Suprapubic skin (tissue), 4 donors: Measurements from ENCODE around the gene SFRP5. TPM values are rescaled to one million over a fixed set of nuclear protein-coding genes. Genes with fewer than 3 reads are reported as not detected.

Experiments
- DNase-seq, 2 donors: peaks; one replicate each; pipeline ENCODE4 v3.0.0-alpha.2; 2019; ENCODE audit warnings: low spot score in 2 of 2
- H3K27ac ChIP-seq: fragments of 200-600 bp; sonication (generic); one replicate; pipeline ENCODE4 v1.5.1; 2019
- H3K27me3 ChIP-seq: fragments of 200-600 bp; sonication (generic); one replicate; pipeline ENCODE4 v1.5.1; 2019
- H3K36me3 ChIP-seq: fragments of 200-600 bp; sonication (generic); one replicate; pipeline ENCODE4 v1.5.1; 2019
- H3K4me1 ChIP-seq: fragments of 200-600 bp; sonication (generic); one replicate; pipeline ENCODE4 v1.5.1; 2019
- H3K4me3 ChIP-seq: fragments of 200-600 bp; sonication (generic); one replicate; pipeline ENCODE4 v1.5.1; 2019; ENCODE audit warnings: mild to moderate bottlenecking
- H3K9me3 ChIP-seq: fragments of 200-600 bp; sonication (generic); one replicate; pipeline ENCODE4 v1.5.1; 2019
- CTCF ChIP-seq, 2 donors: fragments of 200-600 bp in 1 of 2; fragments of 450-650 bp in 1 of 2; sonication (generic) in 1 of 2; IDR thresholded peaks; one replicate each; pipeline ENCODE4 v1.5.1; 2016 to 2019; ENCODE audit warnings: antibody characterized with exemption in 2 of 2, mild to moderate bottlenecking in 1 of 2, moderate library complexity in 1 of 2
- EP300 ChIP-seq: sonication (generic); formaldehyde crosslinking; IDR thresholded peaks from one replicate; pipeline ENCODE4 v1.6.1; 2017; ENCODE audit warnings: antibody characterized with exemption
- POLR2A ChIP-seq, 2 donors: fragments of 450-650 bp; IDR thresholded peaks; one replicate each; pipeline ENCODE4 v1.6.1; 2017; ENCODE audit warnings: antibody characterized with exemption in 2 of 2, mild to moderate bottlenecking in 2 of 2, moderate library complexity in 2 of 2
- POLR2AphosphoS5 ChIP-seq, 3 donors: sonication (generic); formaldehyde crosslinking; IDR thresholded peaks; one replicate each; pipeline ENCODE4 v1.6.1; 2017; ENCODE audit warnings: antibody characterized with exemption in 3 of 3
- WGBS: methylation state at CpG from one replicate; pipeline ENCODE4 v1.1.5; 2018; 5-methylcytosine and 5-hydroxymethylcytosine counted together
- total RNA-seq, 4 donors: library from RNA; depleted of rRNA; stranded (reverse); fragments of >200 nt; gene quantifications; one replicate each; pipeline ENCODE4 v1.1.0, GENCODE V29; 2016

Gene SFRP5
- total RNA-seq, 4 donors from 2014 or later = 0.91 to 2.2 (median 1.0) TPM

DNA sequence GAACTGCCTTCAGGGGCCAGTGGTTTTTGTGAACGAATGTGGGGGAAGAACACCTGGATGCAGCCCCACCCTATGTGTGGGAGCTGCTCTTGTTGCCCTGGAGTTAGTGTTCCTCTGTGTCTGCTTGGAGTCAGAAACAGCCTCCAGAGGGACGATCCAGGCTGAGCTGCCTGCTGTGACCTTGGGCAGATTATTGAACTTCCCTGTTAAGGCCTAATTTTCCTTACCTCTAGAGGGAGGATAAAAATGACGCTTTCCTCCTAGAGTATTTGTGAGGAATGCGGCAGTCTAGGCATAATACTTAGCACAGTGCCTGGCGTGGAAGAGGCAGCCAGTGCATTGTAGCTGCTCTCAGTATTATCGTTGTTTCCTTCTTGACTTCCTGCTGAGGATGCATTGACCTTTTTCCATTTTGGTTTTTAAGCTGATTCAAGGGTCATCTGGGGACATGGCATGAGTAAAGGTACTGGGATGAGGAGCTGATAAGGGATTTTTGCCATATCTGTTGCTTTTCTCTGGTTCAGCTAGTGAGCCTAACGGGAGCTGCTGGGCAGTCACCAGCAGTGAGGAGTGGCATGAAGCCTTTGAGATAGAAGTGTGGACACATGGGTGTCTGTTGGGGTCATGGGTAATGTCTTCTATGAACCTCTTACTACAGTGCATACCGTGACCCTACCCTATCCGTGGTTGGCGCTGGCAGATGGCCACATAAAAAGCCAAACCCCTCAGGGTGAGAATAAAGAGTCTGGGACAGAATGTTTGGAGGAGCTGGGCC, 28.4 kb downstream of the SFRP5 start:
- H3K36me3 ChIP-seq = peaks cover 70% of the 10 kb centered on the region
- TF ChIP-seq CTCF (IDR thresholded peaks at IDR 0.05) = no peak
- no peak for TF ChIP-seq POLR2A (IDR thresholded peaks at IDR 0.05)
- no peak for TF ChIP-seq POLR2AphosphoS5 (IDR thresholded peaks at IDR 0.05)
- no peak for TF ChIP-seq EP300
- H3K4me1 ChIP-seq = peaks cover 13% of the 10 kb centered on the region
- no peaks in the 10 kb centered on the region for H3K9me3 ChIP-seq
- 74% methylated on average over 10 of the region's 10 CpGs for WGBS
- no peak overlapping the region for H3K27ac ChIP-seq
- no peak overlapping the region for H3K4me3 ChIP-seq
- no peak for DNase-seq
- no peaks in the 10 kb centered on the region for H3K27me3 ChIP-seq

- DNase-seq = no peak
- TF ChIP-seq POLR2AphosphoS5 (IDR thresholded peaks at IDR 0.05) (no peak), EP300 (no peak), CTCF (IDR thresholded peaks at IDR 0.05) (no peak), POLR2A (IDR thresholded peaks at IDR 0.05) (no peak)
- Histone ChIP-seq H3K4me3 (no peak overlapping the region), H3K9me3 (no peaks in the 10 kb centered on the region), H3K4me1 (peaks cover 28% of the 10 kb centered on the region), H3K27me3 (no peaks in the 10 kb centered on the region), H3K36me3 (peaks cover 49% of the 10 kb centered on the region), H3K27ac (no peak overlapping the region)
- 89% methylated on average over 2 of the region's 2 CpGs for WGBS
Observed at GRCh38 chr10:97740613-97741012, 31.2 kb downstream of the SFRP5 start.

- DNase-seq = no peak
- Histone ChIP-seq H3K4me1 (peaks cover 28% of the 10 kb centered on the region), H3K36me3 (peaks cover 32% of the 10 kb centered on the region)
Observed at GRCh38 chr10:97738616-97739015, 33.2 kb downstream of the SFRP5 start.

DNA sequence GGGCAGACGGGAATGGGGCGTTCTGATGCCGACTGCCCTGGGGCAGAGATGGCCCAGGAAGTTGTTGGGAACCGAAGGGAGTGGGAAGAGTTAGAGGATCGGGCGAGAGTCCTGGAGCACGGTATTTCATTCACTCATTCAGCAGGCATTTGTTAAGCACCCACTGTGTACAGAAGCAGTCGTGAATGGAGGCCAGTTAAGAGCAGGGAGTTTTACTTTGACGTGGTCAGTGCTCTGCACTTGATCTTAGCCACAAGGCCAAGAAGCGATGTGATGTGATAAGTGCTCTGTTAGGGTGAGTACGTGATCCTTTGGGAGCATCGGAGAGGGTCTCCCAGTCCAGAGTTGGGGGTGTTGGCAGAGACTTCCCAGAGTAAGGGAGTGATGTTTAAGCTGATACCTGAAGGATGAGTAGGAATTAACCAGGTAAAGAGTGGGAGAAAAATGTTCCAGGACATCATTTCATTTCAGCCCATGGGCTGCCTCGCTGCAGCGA, 34.0 kb downstream of the SFRP5 start:
- Histone ChIP-seq H3K4me1 (peaks cover 21% of the 10 kb centered on the region), H3K9me3 (no peaks in the 10 kb centered on the region), H3K36me3 (peaks cover 24% of the 10 kb centered on the region), H3K4me3 (peak overlapping the region; percentile 86), H3K27me3 (no peaks in the 10 kb centered on the region), H3K27ac (peak overlapping the region; percentile 92)
- no peak for DNase-seq
- 28% methylated on average over 14 of the region's 14 CpGs for WGBS
- TF ChIP-seq CTCF (IDR thresholded peaks at IDR 0.05) (no peak), POLR2AphosphoS5 (IDR thresholded peaks at IDR 0.05) (no peak), POLR2A (IDR thresholded peaks at IDR 0.05) (no peak), EP300 (no peak)

More at GRCh38 chr10:97738616-97739015, 33.2 kb downstream of the SFRP5 start:
- H3K27ac ChIP-seq = no peak overlapping the region
- peak overlapping the region; percentile 86 for H3K4me3 ChIP-seq
- H3K9me3 ChIP-seq = no peaks in the 10 kb centered on the region
- WGBS = 93% methylated on average over 4 of the region's 4 CpGs
- no peaks in the 10 kb centered on the region for H3K27me3 ChIP-seq
- TF ChIP-seq POLR2A (IDR thresholded peaks at IDR 0.05) (no peak), EP300 (no peak), POLR2AphosphoS5 (IDR thresholded peaks at IDR 0.05) (no peak), CTCF (IDR thresholded peaks at IDR 0.05) (no peak)
